Ovary (tissue), 3 donors: ENCODE results near the gene DNAJC1.

Source experiments
- CTCF ChIP-seq, 3 donors: fragments of 450-650 bp in 2 of 3; fragments of 200-600 bp in 1 of 3; IDR thresholded peaks; one replicate each; pipeline versions ENCODE4 v1.5.1 to v1.8.0; 2016 to 2022; ENCODE audit warnings: antibody characterized with exemption in 3 of 3, mild to moderate bottlenecking in 1 of 3
- EP300 ChIP-seq: sonication (generic); formaldehyde crosslinking; IDR thresholded peaks from one replicate; pipeline ENCODE4 v1.6.1; 2017; ENCODE audit warnings: antibody characterized with exemption
- donor health status: DM: no; HTN: no; CAD: no.

- no peak for TF ChIP-seq CTCF (IDR thresholded peaks at IDR 0.05)
- TF ChIP-seq EP300 = no peak
These were observed 49.9 kb downstream of the DNAJC1 start for GRCh38 chr10:21953585-21954057.
